HCT116 (cell line): ENCODE measurements around the gene MLPH. TPM values are rescaled to one million over a fixed set of nuclear protein-coding genes. Genes with fewer than 3 reads are reported as not detected.

Source experiments
- ATAC-seq: fragments of 200-7000 bp; cut with Tn5 transposase; 2 replicates; pipeline ENCODE4 v1.9.1; 2020; ENCODE audit warnings: mild to moderate bottlenecking, moderate library complexity
- BruUV-seq: library from RNA; stranded (reverse); fragments of 400-500 nt; replicated peaks from 2 replicates; lab custom pipeline; 2021; lab: Mats Ljungman, UMichigan
- CTCF ChIA-PET: fragments of 300-600 bp; sonication (Branson Sonifier 250); formaldehyde crosslinking; loops from one replicate; lab custom pipeline; 2021; ENCODE audit warnings: antibody characterized with exemption; lab: Charles Lee
- POLR2A ChIA-PET: fragments of 300-600, 350-600 bp; sonication (Branson Sonifier 250); formaldehyde crosslinking; loops from one replicate; lab custom pipeline; 2021; ENCODE audit warnings: antibody characterized with exemption; lab: Charles Lee
- RAD21 ChIA-PET, 2 experiments: fragments of 300-600 bp; sonication (Branson Sonifier 250); formaldehyde crosslinking; loops; one replicate each; lab custom pipeline; 2023; ENCODE audit warnings: low total read pairs in 2 of 2; ENCODE audit not compliant: uncharacterized antibody in 2 of 2, unreplicated experiment in 2 of 2, low non-redundant PET in 1 of 2; lab: Charles Lee
- DNase-seq: peaks from one replicate; pipeline ENCODE4 v3.0.0-alpha.2; 2010; ENCODE audit warnings: low read depth, low spot score
- H2AFZ ChIP-seq: fragments of 200-600 bp; shearing (Covaris generic), sonication (generic); 2 replicates; pipeline ENCODE4 v1.6.1; 2017; ENCODE audit warnings: low read depth, mixed run types, mixed read lengths, antibody characterized with exemption, low read length; ENCODE audit not compliant: poor library complexity, severe bottlenecking
- H3K27ac ChIP-seq: 2 replicates; pipeline ENCODE4 v1.5.1; 2012; ENCODE audit warnings: low read depth, low read length
- H3K27me3 ChIP-seq: fragments of 200-600 bp; sonication (generic); 2 replicates; pipeline ENCODE4 v1.6.1; 2016; ENCODE audit warnings: mixed run types, low read length, mixed read lengths; ENCODE audit not compliant: insufficient read depth
- H3K36me3 ChIP-seq, 2 experiments: fragments of 200-500 bp in 1 of 2; fragments of 200-600 bp in 1 of 2; sonication (Bioruptor generic) in 1 of 2; sonication (generic) in 1 of 2; 2 replicates each; pipeline versions ENCODE4 v1.5.1 to v1.6.1; 2014 to 2016; ENCODE audit warnings: low read length in 2 of 2, inconsistent platforms in 1 of 2, mixed read lengths in 1 of 2, mixed run types in 1 of 2; ENCODE audit not compliant: insufficient read depth in 2 of 2, control insufficient read depth in 1 of 2
- H3K4me1 ChIP-seq, 2 experiments: fragments of 200-600 bp in 1 of 2; sonication (generic) in 1 of 2; 2 replicates each; pipeline versions ENCODE4 v1.5.1 to v1.6.1; 2012 to 2017; ENCODE audit warnings: low read length in 2 of 2, inconsistent platforms in 1 of 2, mild to moderate bottlenecking in 1 of 2, mixed read lengths in 1 of 2, mixed run types in 1 of 2, moderate library complexity in 1 of 2; ENCODE audit not compliant: insufficient read depth in 2 of 2, control insufficient read depth in 1 of 2
- H3K4me2 ChIP-seq: fragments of 200-600 bp; sonication (generic); 2 replicates; pipeline ENCODE4 v1.6.1; 2017; ENCODE audit warnings: mixed run types, low read length, mixed read lengths
- H3K4me3 ChIP-seq, 2 experiments: fragments of 200-600 bp in 1 of 2; sonication (generic) in 1 of 2; replicated peaks in 1 of 2; 2 replicates each; pipeline ENCODE4 v1.5.1; 2011 to 2016; ENCODE audit warnings: low read length in 2 of 2, control low read depth in 1 of 2, low read depth in 1 of 2, mild to moderate bottlenecking in 1 of 2, mixed read lengths in 1 of 2, mixed run types in 1 of 2
- H3K79me2 ChIP-seq: fragments of 200-600 bp; sonication (generic); 2 replicates; pipeline ENCODE4 v1.6.1; 2017; ENCODE audit warnings: mild to moderate bottlenecking, mixed run types, low read length, moderate library complexity, mixed read lengths; ENCODE audit not compliant: insufficient read depth
- H3K9ac ChIP-seq: fragments of 200-600 bp; sonication (generic); 2 replicates; pipeline ENCODE4 v1.6.1; 2016; ENCODE audit warnings: low read length, mixed read lengths
- H3K9me2 ChIP-seq: fragments of 200-600 bp; sonication (generic), shearing (Covaris generic); 2 replicates; pipeline ENCODE4 v1.6.1; 2017; ENCODE audit warnings: mixed run types, mild to moderate bottlenecking, moderate library complexity; ENCODE audit not compliant: insufficient read depth
- H3K9me3 ChIP-seq, 2 experiments: fragments of 200-500 bp in 1 of 2; fragments of 200-600 bp in 1 of 2; sonication (Bioruptor generic) in 1 of 2; sonication (generic) in 1 of 2; 2 replicates each; pipeline ENCODE4 v1.6.1; 2014 to 2017; ENCODE audit warnings: low read length in 2 of 2, mixed read lengths in 2 of 2, inconsistent platforms in 1 of 2, low read depth in 1 of 2, mild to moderate bottlenecking in 1 of 2, mixed run types in 1 of 2, moderate library complexity in 1 of 2; ENCODE audit not compliant: control insufficient read depth in 1 of 2, insufficient read depth in 1 of 2
- H4K20me1 ChIP-seq: fragments of 200-600 bp; sonication (generic), shearing (Covaris generic); 2 replicates; pipeline ENCODE4 v1.6.1; 2017; ENCODE audit warnings: mixed run types, mild to moderate bottlenecking, moderate library complexity; ENCODE audit not compliant: insufficient read depth
- ATF3 ChIP-seq: IDR thresholded peaks from 2 replicates; pipeline ENCODE4 v1.6.1; 2012
- CBX3 ChIP-seq: IDR thresholded peaks from 2 replicates; pipeline ENCODE4 v1.6.1; 2012; ENCODE audit warnings: low read depth
- CEBPB ChIP-seq: IDR thresholded peaks from 2 replicates; pipeline ENCODE4 v1.6.1; 2012; ENCODE audit warnings: low read depth
- ELF1 ChIP-seq: IDR thresholded peaks from 2 replicates; pipeline ENCODE4 v1.6.1; 2012; ENCODE audit warnings: low read depth, borderline replicate concordance
- EZH2phosphoT487 ChIP-seq: fragments of 200-600 bp; IDR thresholded peaks from 2 replicates; pipeline ENCODE4 v1.6.1; 2018; ENCODE audit warnings: antibody characterized with exemption, borderline replicate concordance
- JUND ChIP-seq: IDR thresholded peaks from 2 replicates; pipeline ENCODE4 v1.6.1; 2012
- POLR2A ChIP-seq: IDR thresholded peaks from 2 replicates; pipeline ENCODE4 v1.7.0; 2011; ENCODE audit warnings: borderline replicate concordance; ENCODE audit not compliant: insufficient read depth, insufficient read length; ENCODE audit errors: extremely low read depth
- RAD21 ChIP-seq: IDR thresholded peaks from 2 replicates; pipeline ENCODE4 v1.6.1; 2012; ENCODE audit warnings: low read depth, mild to moderate bottlenecking
- REST ChIP-seq: IDR thresholded peaks from 2 replicates; pipeline ENCODE4 v1.6.1; 2012; ENCODE audit warnings: low read depth
- SIN3A ChIP-seq: IDR thresholded peaks from 2 replicates; pipeline ENCODE4 v1.6.1; 2012; ENCODE audit warnings: low read depth
- SRF ChIP-seq: IDR thresholded peaks from 2 replicates; pipeline ENCODE4 v1.6.1; 2012; ENCODE audit warnings: low read depth
- TCF7L2 ChIP-seq: IDR thresholded peaks from 2 replicates; pipeline ENCODE4 v1.7.0; 2011; ENCODE audit warnings: borderline replicate concordance, inconsistent platforms; ENCODE audit not compliant: insufficient read depth, insufficient read length; ENCODE audit errors: extremely low read depth
- YY1 ChIP-seq: IDR thresholded peaks from 2 replicates; pipeline ENCODE4 v1.6.1; 2011; ENCODE audit warnings: low read length, low read depth, moderate library complexity, mild to moderate bottlenecking; ENCODE audit not compliant: insufficient replicate concordance; ENCODE audit errors: extremely low read depth
- ZNF274 ChIP-seq: fragments of 200-500 bp; sonication (Bioruptor generic); IDR thresholded peaks from 2 replicates; pipeline ENCODE4 v1.6.1; 2014; ENCODE audit warnings: mild to moderate bottlenecking, low read depth, low read length, inconsistent platforms
- intact Hi-C: fragments of 100-400 bp; cut with micrococcal nuclease; formaldehyde crosslinking; loops from 2 replicates; pipeline ENCODE4 v1.10.0; 2022
- total RNA-seq: library from RNA; stranded (reverse); gene quantifications from one replicate; pipeline ENCODE4 v1.2.1, GENCODE V29; 2021; ENCODE audit not compliant: unreplicated experiment

MLPH gene
- total RNA-seq, 1 experiment from 2014 or later, result 81.4 TPM

- ChIA-PET POLR2A (no interaction called here), CTCF (no interaction called here), RAD21 (no interaction called here)
- Histone ChIP-seq H3K27ac (no peak overlapping the region), H3K9me2 (no peaks in the 10 kb centered on the region), H3K79me2 (no peaks in the 10 kb centered on the region), H3K4me2 (no peak overlapping the region), H3K9ac (no peak overlapping the region), H3K36me3 (no peaks in the 10 kb centered on the region), H4K20me1 (no peaks in the 10 kb centered on the region), H3K9me3 (no peaks in the 10 kb centered on the region), H3K4me1 (peaks cover 7 to 33% of the 10 kb centered on the region in 2 experiments; a peak in 3 of 4 replicates), H2AFZ (no peak overlapping the region), H3K27me3 (no peaks in the 10 kb centered on the region), H3K4me3 (no peak overlapping the region)
- no peak for TF ChIP-seq RAD21
- no peak for TF ChIP-seq SRF
- no peak for TF ChIP-seq EZH2phosphoT487
- no peak for TF ChIP-seq REST
- TF ChIP-seq CBX3, result no peak
- TF ChIP-seq ELF1, result no peak
- TF ChIP-seq ZNF274, result no peak
- no TSS peak for BruUV-seq
- DNase-seq (no peak), ATAC-seq (no peak)
- intact Hi-C loops, result no loop called here
Measured at GRCh38 chr2:237478979-237479378, 8.1 kb upstream of the MLPH start.

- no TSS peak for BruUV-seq
- Histone ChIP-seq H3K4me2 (no peak overlapping the region), H2AFZ (no peak overlapping the region), H3K79me2 (no peaks in the 10 kb centered on the region), H4K20me1 (no peaks in the 10 kb centered on the region), H3K27me3 (no peaks in the 10 kb centered on the region), H3K9me2 (no peaks in the 10 kb centered on the region), H3K27ac (no peak overlapping the region), H3K4me3 (no peak overlapping the region), H3K4me1 (peaks cover 4 to 30% of the 10 kb centered on the region in 2 experiments; a peak in 3 of 4 replicates), H3K9me3 (no peaks in the 10 kb centered on the region), H3K9ac (no peak overlapping the region), H3K36me3 (no peaks in the 10 kb centered on the region)
- POLR2A ChIA-PET, result no interaction called here
- intact Hi-C loops, result no loop called here
- no peak for ATAC-seq
- RAD21 ChIA-PET, result no interaction called here
- DNase-seq, result no peak
- CTCF ChIA-PET, result no interaction called here
- no peak for TF ChIP-seq POLR2A
- TF ChIP-seq JUND, result no peak
- TF ChIP-seq YY1, result no peak
- TF ChIP-seq ELF1, result no peak
- TF ChIP-seq TCF7L2, result no peak
- TF ChIP-seq SRF, result no peak
- TF ChIP-seq ATF3, result no peak
- no peak for TF ChIP-seq EZH2phosphoT487
- TF ChIP-seq REST, result no peak
- no peak for TF ChIP-seq SIN3A
- TF ChIP-seq CEBPB, result no peak
Measured at GRCh38 chr2:237479747-237480146, 7.3 kb upstream of the MLPH start.
